C4-2B (cell line): ENCODE results near the gene HSPA4.

Source experiments
- ZFX ChIP-seq: fragments of 450-650 bp; IDR thresholded peaks from 2 replicates; pipeline ENCODE4 v1.6.1; 2017
- TF ChIP-seq, protein P1 (sequence below): fragments of 450-650 bp; conservative IDR thresholded peaks from 2 replicates; pipeline ENCODE4 v1.5.1; 2017; ENCODE audit warnings: mild to moderate bottlenecking

DNA sequence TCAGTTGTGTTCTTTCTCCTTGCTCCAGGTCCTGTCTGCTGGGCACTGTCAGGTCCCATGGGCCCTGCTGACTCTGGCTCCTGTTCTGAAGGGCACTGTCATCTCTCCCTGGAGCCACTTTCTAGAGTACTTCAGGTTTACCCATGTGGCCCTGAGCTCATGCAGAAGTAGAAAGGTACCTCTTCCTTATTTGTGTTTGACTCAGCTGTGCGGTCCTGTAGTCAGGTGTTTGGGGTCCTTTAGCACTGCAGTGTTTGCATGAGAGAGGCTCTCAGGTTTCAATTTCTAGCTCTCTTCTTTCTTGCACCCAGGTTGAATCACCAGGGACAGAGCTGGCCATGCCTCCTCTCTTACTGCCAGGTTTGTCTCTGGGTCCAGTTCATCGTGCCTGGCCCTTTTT lies 71.5 kb downstream of the HSPA4 start:
- TF ChIP-seq, protein P1, sequence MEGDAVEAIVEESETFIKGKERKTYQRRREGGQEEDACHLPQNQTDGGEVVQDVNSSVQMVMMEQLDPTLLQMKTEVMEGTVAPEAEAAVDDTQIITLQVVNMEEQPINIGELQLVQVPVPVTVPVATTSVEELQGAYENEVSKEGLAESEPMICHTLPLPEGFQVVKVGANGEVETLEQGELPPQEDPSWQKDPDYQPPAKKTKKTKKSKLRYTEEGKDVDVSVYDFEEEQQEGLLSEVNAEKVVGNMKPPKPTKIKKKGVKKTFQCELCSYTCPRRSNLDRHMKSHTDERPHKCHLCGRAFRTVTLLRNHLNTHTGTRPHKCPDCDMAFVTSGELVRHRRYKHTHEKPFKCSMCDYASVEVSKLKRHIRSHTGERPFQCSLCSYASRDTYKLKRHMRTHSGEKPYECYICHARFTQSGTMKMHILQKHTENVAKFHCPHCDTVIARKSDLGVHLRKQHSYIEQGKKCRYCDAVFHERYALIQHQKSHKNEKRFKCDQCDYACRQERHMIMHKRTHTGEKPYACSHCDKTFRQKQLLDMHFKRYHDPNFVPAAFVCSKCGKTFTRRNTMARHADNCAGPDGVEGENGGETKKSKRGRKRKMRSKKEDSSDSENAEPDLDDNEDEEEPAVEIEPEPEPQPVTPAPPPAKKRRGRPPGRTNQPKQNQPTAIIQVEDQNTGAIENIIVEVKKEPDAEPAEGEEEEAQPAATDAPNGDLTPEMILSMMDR: no peak
- TF ChIP-seq ZFX: no peak
